Measurements from ENCODE around the gene CIDEA.

- TF ChIP-seq CTCF (IDR thresholded peaks at IDR 0.05; ENCODE audit: low read length) (no peak), EZH2 (optimal IDR thresholded peaks at IDR 0.05; ENCODE audit: low read depth, low read length) (no peak), EZH2phosphoT487 (IDR thresholded peaks at IDR 0.05; ENCODE audit: low read length) (no peak)
These were observed 37.5 kb downstream of the CIDEA start for GRCh38 chr18:12291690-12292089.

Measured in MM.1S (cell line).